ENCODE results near the gene MDK. TPM values are rescaled to one million over a fixed set of nuclear protein-coding genes. Genes with fewer than 3 reads are reported as not detected.

MDK gene
- total RNA-seq, 4 donors from 2014 or later: 5.4 to 62.6 (median 22.5) TPM

GRCh38 chr11:46338636-46338987 is 42.9 kb upstream of the MDK start:
- no peak for TF ChIP-seq CTCF (IDR thresholded peaks at IDR 0.05)
- WGBS, 2 donors: 16 to 49% methylated on average over 3 to 4 of the region's 9 CpGs
- Histone ChIP-seq H3K9me3 (no peaks in the 10 kb centered on the region), H3K4me3 (peak overlapping the region; percentile 13 to 51 (median 29)), H3K27me3 (peaks cover 0 to 20% (median 4%) of the 10 kb centered on the region in 4 donors), H3K27ac (peak overlapping the region; percentile 21 to 85 (median 78)), H3K36me3 (no peaks in the 10 kb centered on the region), H3K4me1 (peaks cover 10 to 44% (median 14%) of the 10 kb centered on the region in 3 donors)
- intact Hi-C loops (cut with DNase I): no loop called here
- no peak for DNase-seq

DNA sequence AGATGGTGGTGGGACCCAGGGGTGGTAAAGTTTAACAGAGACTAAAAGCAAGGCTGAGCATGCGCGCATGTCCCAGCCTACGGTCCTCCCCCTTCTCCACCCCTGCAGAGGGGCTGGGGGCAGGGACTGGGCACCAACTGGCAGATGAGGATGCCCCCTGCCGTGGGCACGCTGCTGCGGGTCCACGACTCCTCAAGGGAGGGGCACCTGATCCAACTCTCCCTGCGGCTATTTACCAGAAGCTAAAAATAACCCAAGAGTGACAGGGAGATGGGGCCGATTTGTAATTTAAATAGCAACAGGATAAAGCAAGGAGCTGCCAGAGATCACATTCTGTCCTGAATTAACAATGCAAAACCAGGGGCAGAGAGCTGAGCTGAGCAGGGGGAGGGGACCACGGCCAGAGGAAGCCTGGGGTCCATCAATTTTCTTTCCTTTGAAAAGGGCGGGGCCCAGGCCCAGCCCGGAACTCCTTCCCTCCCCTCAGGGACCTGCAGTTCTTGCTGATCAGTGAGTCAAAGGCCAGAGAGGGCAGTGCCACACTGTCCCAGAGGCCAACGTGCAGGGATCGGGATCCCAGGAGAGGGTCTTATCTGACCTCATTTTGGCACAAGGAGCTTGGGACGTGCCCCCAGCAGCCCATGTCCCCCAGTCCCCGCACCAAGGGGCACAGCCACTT is 42.3 kb upstream of the MDK start:
- 9 to 14% methylated on average over 7 to 9 of the region's 16 CpGs for WGBS, 2 donors
- intact Hi-C loops (cut with DNase I): no loop called here
- no peaks in the 10 kb centered on the region for H3K36me3 ChIP-seq
- peaks cover 8 to 44% (median 14%) of the 10 kb centered on the region in 3 donors for H3K4me1 ChIP-seq
- TF ChIP-seq POLR2A (IDR thresholded peaks at IDR 0.05): no peak
- TF ChIP-seq CTCF (IDR thresholded peaks at IDR 0.05): no peak
- no peak for DNase-seq
- peak overlapping the region; percentile 21 to 85 (median 78) for H3K27ac ChIP-seq
- H3K4me3 ChIP-seq: peak overlapping the region; percentile 13 to 51 (median 29)
- H3K27me3 ChIP-seq: peaks cover 0 to 15% (median under 1%) of the 10 kb centered on the region in 4 donors
- no peaks in the 10 kb centered on the region for H3K9me3 ChIP-seq

- 79 to 86% methylated on average over 2 of the region's 2 CpGs for WGBS, 2 donors
- Histone ChIP-seq H3K4me1 (peaks cover 8 to 50% (median 18%) of the 10 kb centered on the region in 3 donors), H3K27me3 (peaks cover 0 to 10% (median 0%) of the 10 kb centered on the region in 4 donors), H3K27ac (peak overlapping the region; percentile 21 to 85 (median 78)), H3K4me3 (no peak overlapping the region), H3K36me3 (no peaks in the 10 kb centered on the region), H3K9me3 (no peaks in the 10 kb centered on the region)
- DNase-seq: no peak
- TF ChIP-seq CTCF (IDR thresholded peaks at IDR 0.05) (no peak), POLR2A (IDR thresholded peaks at IDR 0.05) (no peak)
- intact Hi-C loops (cut with DNase I): no loop called here
These were observed 41.7 kb upstream of the MDK start for GRCh38 chr11:46339816-46340215.

DNA sequence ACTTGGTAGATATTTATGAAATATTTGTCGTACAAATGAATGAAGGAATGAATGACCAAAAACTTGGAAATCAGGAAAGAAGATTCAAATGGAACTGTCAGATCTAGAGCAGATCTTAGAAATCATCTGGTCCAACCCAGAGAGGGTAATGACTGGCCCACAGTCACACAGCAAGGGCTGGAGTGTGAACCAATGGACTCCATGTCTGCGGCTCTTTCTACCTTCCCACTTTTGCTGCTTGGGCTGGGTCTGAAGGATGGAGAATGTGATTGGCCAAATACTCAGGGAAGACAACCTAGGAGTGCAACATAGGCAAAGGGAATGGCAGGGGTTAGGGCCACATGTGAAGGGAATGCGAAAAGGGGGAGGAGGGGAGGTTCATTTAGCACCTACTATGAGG is 40.0 kb upstream of the MDK start:
- no peak for TF ChIP-seq CTCF (IDR thresholded peaks at IDR 0.05)
- no peak for TF ChIP-seq POLR2A (IDR thresholded peaks at IDR 0.05)
- WGBS, 2 donors: 90 to 97% methylated on average over 3 of the region's 3 CpGs
- H3K4me1 ChIP-seq: peaks cover 15 to 67% (median 32%) of the 10 kb centered on the region in 3 donors
- H3K36me3 ChIP-seq: no peaks in the 10 kb centered on the region
- H3K27me3 ChIP-seq: no peaks in the 10 kb centered on the region
- intact Hi-C loops (cut with DNase I): no loop called here
- H3K4me3 ChIP-seq: no peak overlapping the region
- peak overlapping the region in 3 of 4 donors; percentile 12 to 55 (median 39) for H3K27ac ChIP-seq
- no peak for DNase-seq
- H3K9me3 ChIP-seq: no peaks in the 10 kb centered on the region

DNA sequence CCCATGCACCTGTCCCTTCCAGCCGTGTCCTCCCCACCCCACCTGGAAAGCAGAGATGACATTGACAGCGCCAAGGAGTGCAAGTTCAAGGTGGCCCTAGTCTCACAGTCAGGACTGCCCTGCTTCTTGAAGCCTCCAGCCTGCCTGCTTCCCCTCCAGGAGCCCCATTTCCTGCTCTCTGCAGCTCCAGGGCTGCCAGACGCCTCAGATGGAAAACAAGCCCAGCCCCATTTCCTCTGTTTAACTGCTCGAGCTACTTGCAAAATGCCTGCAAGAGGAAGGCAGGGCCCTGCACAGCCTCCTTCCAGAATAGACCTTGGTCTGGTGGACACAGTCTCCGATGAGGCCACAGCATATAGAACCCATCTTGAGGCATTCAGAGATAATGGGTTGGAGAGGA is 39.2 kb upstream of the MDK start:
- no peaks in the 10 kb centered on the region for H3K36me3 ChIP-seq
- DNase-seq: no peak
- H3K4me1 ChIP-seq: peaks cover 20 to 73% (median 38%) of the 10 kb centered on the region in 3 donors
- peak overlapping the region in 3 of 4 donors; percentile 12 to 55 (median 39) for H3K27ac ChIP-seq
- intact Hi-C loops (cut with DNase I): no loop called here
- 24 to 51% methylated on average over 2 to 4 of the region's 5 CpGs for WGBS, 2 donors
- TF ChIP-seq POLR2A (IDR thresholded peaks at IDR 0.05) (no peak), CTCF (IDR thresholded peaks at IDR 0.05) (no peak)
- no peaks in the 10 kb centered on the region for H3K9me3 ChIP-seq
- H3K27me3 ChIP-seq: no peaks in the 10 kb centered on the region
- H3K4me3 ChIP-seq: no peak overlapping the region
